Brain microvascular endothelial cell (primary cell): ENCODE measurements around the gene DTD2.

ENCODE experiments used
- DNase-seq: peaks from one replicate; pipeline ENCODE4 v3.0.0-alpha.2; 2020
- H3K27ac ChIP-seq: fragments of 250-450 bp; sonication (Bioruptor Pico); 2 replicates; pipeline ENCODE4 v1.5.1; 2020; ENCODE audit warnings: mild to moderate bottlenecking, moderate library complexity
- H3K27me3 ChIP-seq: fragments of 250-450 bp; sonication (Bioruptor Pico); replicated peaks from 2 replicates; pipeline ENCODE4 v1.5.1; 2020; ENCODE audit warnings: mild to moderate bottlenecking
- H3K36me3 ChIP-seq: fragments of 250-450 bp; sonication (Bioruptor Pico); replicated peaks from 2 replicates; pipeline ENCODE4 v1.5.1; 2020; ENCODE audit warnings: mild to moderate bottlenecking
- H3K4me3 ChIP-seq: 2 replicates; pipeline ENCODE4 v1.5.1; 2011; ENCODE audit warnings: low read depth, mild to moderate bottlenecking, control low read depth, low read length, moderate library complexity
- in situ Hi-C: cut with HindIII; loops from 2 replicates; pipeline ENCODE4 v1.10.0; 2017; ENCODE audit warnings: low sequenced_read_pairs, low pct_ligation_motif_present
- TF ChIP-seq, protein P1 (sequence below): IDR thresholded peaks from 2 replicates; pipeline ENCODE4 v1.5.1; 2011; ENCODE audit warnings: low read depth, mild to moderate bottlenecking, moderate library complexity, low read length, control low read depth, inconsistent platforms; ENCODE audit errors: missing control alignments

The DTD2 gene

GRCh38 chr14:31456841-31457664 lies at the start of gene DTD2:
Gene DTD2, minus strand, starts transcription at chr14:31457506. Its CDS starts 113 bp downstream, at chr14:31457393.
- H3K4me3 ChIP-seq, result peak within 1 kb of the TSS; percentile 85
- no peaks in the 10 kb centered on the region for H3K27me3 ChIP-seq
- TF ChIP-seq, protein P1, sequence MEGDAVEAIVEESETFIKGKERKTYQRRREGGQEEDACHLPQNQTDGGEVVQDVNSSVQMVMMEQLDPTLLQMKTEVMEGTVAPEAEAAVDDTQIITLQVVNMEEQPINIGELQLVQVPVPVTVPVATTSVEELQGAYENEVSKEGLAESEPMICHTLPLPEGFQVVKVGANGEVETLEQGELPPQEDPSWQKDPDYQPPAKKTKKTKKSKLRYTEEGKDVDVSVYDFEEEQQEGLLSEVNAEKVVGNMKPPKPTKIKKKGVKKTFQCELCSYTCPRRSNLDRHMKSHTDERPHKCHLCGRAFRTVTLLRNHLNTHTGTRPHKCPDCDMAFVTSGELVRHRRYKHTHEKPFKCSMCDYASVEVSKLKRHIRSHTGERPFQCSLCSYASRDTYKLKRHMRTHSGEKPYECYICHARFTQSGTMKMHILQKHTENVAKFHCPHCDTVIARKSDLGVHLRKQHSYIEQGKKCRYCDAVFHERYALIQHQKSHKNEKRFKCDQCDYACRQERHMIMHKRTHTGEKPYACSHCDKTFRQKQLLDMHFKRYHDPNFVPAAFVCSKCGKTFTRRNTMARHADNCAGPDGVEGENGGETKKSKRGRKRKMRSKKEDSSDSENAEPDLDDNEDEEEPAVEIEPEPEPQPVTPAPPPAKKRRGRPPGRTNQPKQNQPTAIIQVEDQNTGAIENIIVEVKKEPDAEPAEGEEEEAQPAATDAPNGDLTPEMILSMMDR, result no peak
- H3K27ac ChIP-seq, result peak within 1 kb of the TSS; percentile 81
- no peaks in the 10 kb centered on the region for H3K36me3 ChIP-seq
- peak; percentile 83 for DNase-seq
- in situ Hi-C loops, result no loop called here

GRCh38 chr14:31505411-31505810 lies 48.1 kb upstream of the DTD2 start:
- H3K27me3 ChIP-seq, result no peaks in the 10 kb centered on the region
- H3K36me3 ChIP-seq, result no peaks in the 10 kb centered on the region
- no peak overlapping the region for H3K4me3 ChIP-seq
- in situ Hi-C loops, result no loop called here
- TF ChIP-seq, protein P1, result no peak
- DNase-seq, result peak; percentile 75
- H3K27ac ChIP-seq, result no peak overlapping the region

DNA sequence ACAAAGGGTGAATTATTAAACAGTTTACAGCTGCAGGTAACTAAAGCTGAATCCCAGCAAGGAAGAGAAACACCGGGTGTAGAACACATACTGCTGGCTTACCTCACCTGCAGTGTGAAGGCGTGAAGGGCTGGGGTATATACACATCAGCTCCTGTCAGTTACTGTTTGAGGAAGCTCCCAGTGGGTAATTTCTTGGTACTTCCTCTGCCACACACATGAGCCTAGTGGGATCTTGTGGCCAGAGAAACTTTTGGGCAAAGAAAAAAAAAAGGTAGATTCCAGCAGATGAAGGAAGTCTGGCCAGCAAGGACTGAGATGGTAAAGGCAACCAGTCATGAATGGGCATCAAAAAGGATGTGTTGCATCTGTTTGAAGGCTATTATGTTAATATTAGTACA lies 44.6 kb upstream of the DTD2 start:
- no peak for DNase-seq
- TF ChIP-seq, protein P1, result no peak
- in situ Hi-C loops, result no loop called here
- Histone ChIP-seq H3K4me3 (no peak overlapping the region), H3K27me3 (no peaks in the 10 kb centered on the region), H3K36me3 (no peaks in the 10 kb centered on the region), H3K27ac (no peak overlapping the region)

- Histone ChIP-seq H3K27ac (no peak overlapping the region), H3K36me3 (no peaks in the 10 kb centered on the region), H3K4me3 (no peak overlapping the region), H3K27me3 (no peaks in the 10 kb centered on the region)
- TF ChIP-seq, protein P1, result no peak
- no peak for DNase-seq
- in situ Hi-C loops, result no loop called here
Observed at GRCh38 chr14:31492759-31493498, 35.6 kb upstream of the DTD2 start.

DNA sequence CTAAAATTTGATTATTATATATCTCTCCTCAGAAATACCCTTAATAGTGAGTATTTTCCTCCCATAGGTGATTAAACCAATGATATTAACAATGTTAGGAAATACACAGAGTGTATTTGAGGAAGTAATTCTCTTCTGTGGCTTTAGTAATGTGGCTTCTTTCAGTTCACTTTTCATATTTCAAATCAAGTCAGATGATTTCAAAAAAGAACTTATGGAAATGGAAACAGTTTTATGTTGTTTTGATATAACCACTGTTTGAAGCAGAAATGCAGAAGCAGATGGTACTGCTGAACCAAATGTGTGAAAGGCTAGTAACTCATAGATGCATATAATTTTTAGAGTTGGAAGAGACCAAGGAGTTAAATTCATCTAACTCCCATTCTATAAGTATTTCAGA lies 32.4 kb upstream of the DTD2 start:
- no peaks in the 10 kb centered on the region for H3K36me3 ChIP-seq
- no peak for DNase-seq

More for the DNA sequence above, 32.4 kb upstream of the DTD2 start:
- no peak overlapping the region for H3K27ac ChIP-seq
- TF ChIP-seq, protein P1, result no peak
- no peak overlapping the region for H3K4me3 ChIP-seq
- in situ Hi-C loops, result no loop called here
- no peaks in the 10 kb centered on the region for H3K27me3 ChIP-seq
